IPS-20b (cell line): ENCODE data around the gene SUSD3.

Experiments used
- H3K27ac ChIP-seq: one replicate; pipeline ENCODE4 v1.5.1; 2013; ENCODE audit warnings: low read length
- H3K27me3 ChIP-seq: 2 replicates; pipeline ENCODE4 v1.6.1; 2013; ENCODE audit warnings: mild to moderate bottlenecking, low read length, inconsistent platforms; ENCODE audit not compliant: insufficient read depth
- H3K36me3 ChIP-seq: 2 replicates; pipeline ENCODE4 v1.6.1; 2013; ENCODE audit warnings: low read depth, mild to moderate bottlenecking, inconsistent platforms, low read length, moderate library complexity; ENCODE audit not compliant: insufficient read depth
- H3K4me1 ChIP-seq: 2 replicates; pipeline ENCODE4 v1.6.1; 2013; ENCODE audit warnings: mild to moderate bottlenecking, control low read depth, inconsistent platforms, low read length, moderate library complexity; ENCODE audit not compliant: insufficient read depth
- H3K4me3 ChIP-seq: 2 replicates; pipeline ENCODE4 v1.5.1; 2013; ENCODE audit warnings: mild to moderate bottlenecking, low read length, inconsistent platforms
- H3K9ac ChIP-seq: 2 replicates; pipeline ENCODE4 v1.6.1; 2013; ENCODE audit warnings: low read depth, mild to moderate bottlenecking, inconsistent platforms, low read length, moderate library complexity
- H3K9me3 ChIP-seq: 2 replicates; pipeline ENCODE4 v1.6.1; 2013; ENCODE audit warnings: mild to moderate bottlenecking, low read depth, low read length, inconsistent platforms; ENCODE audit not compliant: insufficient read depth

Gene SUSD3

DNA sequence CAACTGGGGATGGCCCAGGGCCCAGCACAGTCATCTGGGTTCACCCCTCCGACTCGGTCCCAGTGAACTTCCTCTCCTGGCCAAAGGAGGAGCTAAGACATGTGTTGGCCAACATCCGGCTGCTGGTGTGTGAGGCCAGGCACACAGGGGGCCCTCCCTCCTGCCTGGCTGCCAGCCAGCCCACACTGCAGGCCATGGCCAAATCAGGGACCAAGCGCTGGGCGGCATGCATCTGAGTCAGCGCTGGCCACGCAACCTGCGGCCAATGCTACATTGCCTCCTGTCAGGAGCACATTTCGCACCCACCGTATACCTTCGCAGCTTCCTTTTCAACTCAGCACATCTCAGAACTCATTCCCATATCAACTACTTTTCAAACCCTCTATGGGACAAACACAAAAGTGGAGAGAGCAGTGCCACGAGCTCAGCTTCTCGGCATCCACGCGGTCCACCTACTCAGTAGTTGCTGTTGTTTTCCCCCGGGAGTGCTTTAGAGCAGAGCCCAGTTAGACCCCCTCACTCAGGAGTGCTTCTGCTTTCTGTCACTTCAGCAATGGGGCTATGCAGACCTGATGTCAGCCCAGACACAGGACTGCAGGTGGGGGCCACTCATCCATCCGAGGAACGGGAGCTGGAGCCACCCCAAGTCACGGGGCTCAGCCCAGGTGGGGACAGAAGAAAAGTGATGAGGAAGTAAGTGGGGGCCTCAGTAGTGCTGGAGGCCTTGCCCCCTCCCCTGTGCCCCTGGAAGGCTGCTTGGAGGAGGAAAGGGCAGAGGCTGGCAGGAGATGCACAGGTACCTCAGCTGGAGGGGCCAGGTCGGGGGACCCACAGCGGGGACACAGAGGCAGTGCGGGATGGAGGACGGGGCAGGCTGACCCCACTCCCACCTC lies 61.7 kb downstream of the SUSD3 start:
- no peak overlapping the region for H3K9ac ChIP-seq
- H3K9me3 ChIP-seq: no peaks in the 10 kb centered on the region
- peaks cover 10% of the 10 kb centered on the region; the same call in 1 of the 2 replicates for H3K4me1 ChIP-seq
- peaks cover 8% of the 10 kb centered on the region; the same call in 1 of the 2 replicates for H3K36me3 ChIP-seq
- no peak overlapping the region for H3K4me3 ChIP-seq
- H3K27me3 ChIP-seq: no peaks in the 10 kb centered on the region
- H3K27ac ChIP-seq: no peak overlapping the region

DNA sequence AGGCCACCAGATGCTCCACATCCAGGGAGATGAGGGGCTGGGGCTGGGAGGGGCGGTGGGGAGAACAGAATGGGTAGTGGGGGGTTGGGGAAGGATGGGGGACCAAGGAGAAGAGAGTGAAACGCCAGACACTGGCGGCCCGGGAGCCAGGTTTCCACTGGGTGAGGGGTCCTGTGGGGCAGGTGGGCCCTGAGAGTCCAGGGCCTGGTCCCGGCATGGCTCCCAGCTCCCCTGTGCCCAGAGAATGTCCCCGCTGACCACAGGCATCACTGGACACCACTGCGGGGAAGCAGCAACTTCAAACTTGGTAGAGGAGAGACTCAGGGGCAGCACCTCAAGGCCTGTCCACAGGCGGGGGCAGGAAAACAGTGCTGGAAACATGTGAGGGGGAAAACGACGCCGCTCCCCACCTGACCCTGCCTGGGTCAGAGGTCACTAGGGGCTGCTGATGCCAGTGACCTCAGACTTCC lies 62.4 kb downstream of the SUSD3 start:
- Histone ChIP-seq H3K4me3 (no peak overlapping the region), H3K9me3 (no peaks in the 10 kb centered on the region), H3K36me3 (peaks cover 10% of the 10 kb centered on the region; the same call in 1 of the 2 replicates), H3K9ac (no peak overlapping the region), H3K27me3 (no peaks in the 10 kb centered on the region), H3K4me1 (peaks cover 10% of the 10 kb centered on the region; the same call in 1 of the 2 replicates), H3K27ac (no peak overlapping the region)

DNA sequence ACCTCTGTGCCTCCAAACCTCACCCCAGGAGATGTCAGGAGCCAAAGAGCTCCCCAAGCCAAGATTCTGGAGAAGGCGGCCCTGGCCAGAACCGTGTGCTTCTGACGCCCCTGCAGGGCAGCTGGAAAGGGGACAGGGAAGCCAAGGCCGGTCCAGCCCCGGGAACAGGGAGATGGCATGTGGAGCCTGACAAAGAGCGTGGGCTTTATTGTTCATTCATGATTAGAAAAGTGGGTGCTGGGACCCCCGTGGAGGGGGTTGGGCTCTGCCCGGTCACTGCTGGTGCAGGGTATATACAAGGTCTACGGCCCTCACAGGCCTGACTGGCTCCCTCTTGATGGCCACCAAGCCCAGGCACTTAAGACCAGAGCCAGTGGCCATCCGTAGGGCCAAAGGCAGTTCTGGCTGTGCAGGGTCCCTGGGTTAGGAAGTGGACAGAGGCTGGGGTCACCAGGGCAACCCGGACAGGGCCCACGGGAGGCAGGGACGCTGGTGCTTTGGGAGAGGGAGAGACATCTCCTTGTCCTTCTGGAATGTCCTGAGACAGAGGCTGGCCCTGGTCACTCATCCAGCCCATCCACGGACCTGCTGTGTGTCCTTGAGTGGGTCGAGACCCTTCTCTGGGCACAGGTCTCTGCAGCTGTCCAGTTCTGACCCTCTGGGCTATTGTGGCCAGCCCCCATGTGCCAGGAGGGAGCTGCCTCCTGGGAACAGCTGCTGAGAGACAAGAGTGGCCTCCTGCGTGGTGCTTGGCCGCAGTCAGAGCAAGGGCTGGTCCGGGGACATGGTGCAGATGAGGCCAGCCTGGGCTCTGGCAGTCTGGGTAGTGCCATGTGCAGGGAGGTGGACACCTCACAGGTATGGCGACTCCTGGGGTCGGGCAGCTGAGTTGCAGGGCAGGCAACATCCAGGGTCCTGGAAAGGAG lies 63.1 kb downstream of the SUSD3 start:
- Histone ChIP-seq H3K27ac (no peak overlapping the region), H3K36me3 (peaks cover 10% of the 10 kb centered on the region; the same call in 1 of the 2 replicates), H3K9ac (no peak overlapping the region), H3K4me3 (no peak overlapping the region), H3K27me3 (no peaks in the 10 kb centered on the region), H3K9me3 (no peaks in the 10 kb centered on the region), H3K4me1 (peaks cover 3% of the 10 kb centered on the region; the same call in 1 of the 2 replicates)

DNA sequence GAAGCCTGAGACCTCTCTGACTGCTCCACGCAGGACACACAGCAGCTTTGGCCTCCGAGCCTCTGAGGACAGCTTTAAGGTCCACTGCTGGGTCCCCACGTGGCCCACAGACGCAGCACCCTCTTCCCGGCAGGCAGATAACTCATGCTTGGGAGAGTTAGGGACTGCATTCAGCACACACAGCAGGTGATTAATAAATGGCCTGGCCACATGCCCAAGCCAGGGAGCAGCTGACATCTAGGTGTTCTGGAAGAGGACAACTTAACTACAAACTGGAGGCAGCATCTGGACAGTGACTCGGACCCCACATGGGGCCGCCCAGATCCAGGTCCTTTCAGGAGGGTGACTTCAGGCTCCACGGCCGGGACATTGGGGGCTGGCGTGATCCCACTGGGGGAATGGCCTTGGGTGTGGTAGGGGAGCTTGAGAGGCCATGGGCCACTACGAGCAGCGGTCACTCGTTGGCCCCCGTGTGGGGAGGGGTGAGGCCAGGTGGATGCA lies 64.3 kb downstream of the SUSD3 start:
- Histone ChIP-seq H3K9ac (no peak overlapping the region), H3K4me3 (no peak overlapping the region), H3K9me3 (no peaks in the 10 kb centered on the region), H3K27me3 (no peaks in the 10 kb centered on the region), H3K27ac (no peak overlapping the region), H3K36me3 (peaks cover 10% of the 10 kb centered on the region; the same call in 1 of the 2 replicates), H3K4me1 (no peaks in the 10 kb centered on the region; the same call in 1 of the 2 replicates)

DNA sequence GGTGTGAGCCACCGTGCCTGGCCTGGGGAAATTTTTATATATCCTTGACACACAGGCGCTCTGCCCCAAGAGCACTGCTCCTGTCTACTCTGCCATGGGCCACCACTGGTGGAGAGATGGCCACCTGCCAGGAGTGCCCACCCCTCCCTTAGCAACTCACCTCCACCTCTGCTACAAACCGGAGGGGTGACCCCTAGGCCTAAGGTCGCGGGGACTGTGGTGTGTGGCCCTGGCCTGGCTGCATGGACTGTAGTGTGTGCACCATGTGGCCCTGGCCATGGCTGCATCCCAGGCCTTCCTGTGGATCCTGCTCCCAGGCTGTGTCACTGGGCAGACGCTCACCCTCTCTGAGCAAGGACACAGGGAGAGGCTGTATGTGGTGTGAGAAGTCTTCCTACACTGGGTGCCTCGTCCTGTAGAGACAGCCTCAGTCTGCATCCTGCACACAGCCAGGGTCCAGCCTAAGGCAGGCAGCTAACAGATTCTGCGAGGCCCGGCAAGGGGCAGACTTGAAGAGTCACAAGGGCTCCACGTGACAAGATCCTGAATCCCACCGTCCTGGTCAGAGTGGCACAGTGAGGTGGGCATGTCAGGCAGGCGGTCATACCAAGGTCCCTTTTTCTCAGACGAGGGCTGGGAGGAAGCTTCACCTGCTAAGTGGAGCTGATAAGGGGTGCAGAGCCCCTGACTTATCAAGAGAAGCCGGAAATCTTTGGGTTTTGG lies 65.2 kb downstream of the SUSD3 start:
- Histone ChIP-seq H3K27ac (no peak overlapping the region), H3K4me1 (no peaks in the 10 kb centered on the region; the same call in 1 of the 2 replicates), H3K36me3 (peaks cover 10% of the 10 kb centered on the region; the same call in 1 of the 2 replicates), H3K9me3 (no peaks in the 10 kb centered on the region), H3K4me3 (no peak overlapping the region), H3K9ac (no peak overlapping the region), H3K27me3 (no peaks in the 10 kb centered on the region)

DNA sequence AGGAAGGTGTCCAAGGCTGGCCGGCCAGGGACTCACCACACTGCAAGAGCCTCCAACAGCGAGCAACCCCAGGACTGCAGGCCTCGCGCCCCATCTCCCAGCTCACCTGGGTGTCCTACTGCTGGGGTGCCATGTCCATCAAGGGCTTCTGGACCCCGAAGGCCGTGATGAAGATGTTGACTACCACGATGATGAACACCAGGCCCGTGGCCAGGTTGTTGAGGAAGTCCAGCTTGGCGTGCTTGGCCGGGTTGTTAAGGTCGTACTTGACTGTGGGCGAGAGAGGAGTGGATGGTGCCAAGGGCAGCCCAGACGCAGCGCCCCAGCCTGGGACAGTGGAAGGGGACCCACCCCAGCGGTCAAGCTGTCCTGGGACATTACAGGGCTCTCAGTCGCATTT lies 66.3 kb downstream of the SUSD3 start:
- Histone ChIP-seq H3K9me3 (no peaks in the 10 kb centered on the region), H3K9ac (no peak overlapping the region), H3K4me3 (no peak overlapping the region), H3K4me1 (no peaks in the 10 kb centered on the region; the same call in 1 of the 2 replicates), H3K27me3 (no peaks in the 10 kb centered on the region), H3K36me3 (peaks cover 10% of the 10 kb centered on the region; the same call in 1 of the 2 replicates), H3K27ac (no peak overlapping the region)

DNA sequence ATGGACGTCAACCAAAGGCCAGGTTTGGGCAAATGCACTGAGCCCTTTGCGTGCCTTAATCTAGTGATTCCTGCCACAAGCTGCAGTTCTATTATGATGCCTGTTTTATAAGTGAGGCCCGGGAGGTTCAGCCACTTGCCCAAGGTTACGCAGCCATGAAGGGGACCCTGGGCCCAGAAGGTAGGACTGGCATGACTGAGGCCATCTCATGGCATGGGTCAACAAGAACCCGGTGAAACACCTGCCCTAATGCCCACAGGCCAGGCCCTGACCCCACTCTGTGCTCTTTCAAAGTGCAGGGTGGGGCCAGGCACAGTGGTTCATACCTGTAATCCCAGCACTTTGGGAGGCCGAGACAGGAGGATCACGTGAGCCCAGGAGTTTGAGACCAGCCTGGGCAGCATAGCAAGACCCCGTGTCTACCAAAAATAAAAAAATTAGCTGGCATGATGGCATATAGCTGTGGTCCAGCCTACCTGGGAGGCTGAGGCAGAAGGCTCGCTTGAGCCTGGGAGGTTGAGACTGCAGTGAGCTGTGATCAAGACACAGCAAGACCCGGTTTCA lies 66.9 kb downstream of the SUSD3 start:
- Histone ChIP-seq H3K9me3 (no peaks in the 10 kb centered on the region), H3K4me1 (no peaks in the 10 kb centered on the region; the same call in 1 of the 2 replicates), H3K4me3 (no peak overlapping the region), H3K36me3 (peaks cover 10% of the 10 kb centered on the region; the same call in 1 of the 2 replicates), H3K27me3 (no peaks in the 10 kb centered on the region), H3K9ac (no peak overlapping the region), H3K27ac (no peak overlapping the region)

DNA sequence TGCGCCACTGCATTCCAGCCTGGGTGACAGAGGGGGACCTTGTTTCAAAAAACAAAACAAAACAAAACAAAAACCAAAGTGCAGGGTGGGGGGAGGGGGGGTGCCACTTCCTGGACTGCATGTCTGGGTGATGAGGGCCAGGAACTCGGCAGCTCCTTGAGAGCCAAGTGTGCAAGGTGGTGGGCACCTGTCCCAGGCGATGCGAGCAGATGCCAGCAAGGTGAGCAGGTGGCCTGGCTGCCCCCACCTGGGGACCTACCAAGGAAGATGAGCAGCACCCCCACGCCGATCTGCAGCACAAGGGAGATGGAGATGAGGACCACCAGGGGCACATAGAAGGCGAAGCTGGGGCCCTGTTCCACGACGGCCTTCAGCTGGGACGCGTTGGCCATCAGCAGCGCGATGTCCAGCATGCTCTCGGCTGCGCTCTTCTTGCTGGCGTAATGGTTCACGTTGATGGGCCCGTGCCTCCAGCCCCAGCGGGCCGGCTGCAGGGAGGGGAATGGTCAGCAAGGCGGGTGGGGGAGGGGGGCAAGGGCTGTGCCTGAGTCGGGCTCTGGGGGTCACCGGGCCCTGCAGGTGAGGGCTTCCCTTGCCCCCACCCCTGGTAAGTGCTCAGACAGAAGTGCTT lies 67.8 kb downstream of the SUSD3 start:
- Histone ChIP-seq H3K4me3 (no peak overlapping the region), H3K4me1 (no peaks in the 10 kb centered on the region; the same call in 1 of the 2 replicates), H3K27ac (no peak overlapping the region), H3K9me3 (no peaks in the 10 kb centered on the region), H3K27me3 (no peaks in the 10 kb centered on the region), H3K36me3 (peaks cover 10% of the 10 kb centered on the region; the same call in 1 of the 2 replicates), H3K9ac (no peak overlapping the region)

DNA sequence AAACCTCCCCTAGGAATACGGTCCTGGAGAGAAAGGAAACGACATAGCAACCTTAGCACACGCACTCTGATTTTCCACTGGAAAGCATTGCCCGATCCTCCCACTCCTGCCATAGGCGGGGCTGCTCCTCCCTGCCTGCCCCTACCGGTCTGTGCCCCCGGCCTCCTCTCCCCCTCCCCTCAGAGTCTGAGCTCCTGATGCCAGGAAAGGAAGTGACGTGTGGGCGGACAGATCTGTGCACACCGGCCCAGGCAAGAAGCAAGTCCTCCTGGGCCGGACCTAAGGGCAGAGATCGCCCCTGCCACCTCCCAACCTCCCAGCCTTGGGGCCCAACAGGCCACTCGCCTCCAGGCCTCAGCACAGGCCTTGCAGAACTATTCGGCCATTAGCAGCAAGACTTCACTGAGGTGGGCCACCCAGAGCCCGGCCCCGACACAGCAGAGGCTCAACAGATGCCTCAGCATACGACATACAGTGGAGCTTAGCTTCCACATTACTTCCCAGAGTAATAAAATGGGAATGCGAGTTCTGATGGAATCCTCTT lies 68.4 kb downstream of the SUSD3 start:
- H3K27ac ChIP-seq: no peak overlapping the region
- H3K27me3 ChIP-seq: no peaks in the 10 kb centered on the region
- no peaks in the 10 kb centered on the region for H3K9me3 ChIP-seq
- no peaks in the 10 kb centered on the region; the same call in 1 of the 2 replicates for H3K4me1 ChIP-seq
- no peak overlapping the region for H3K9ac ChIP-seq
- no peak overlapping the region for H3K4me3 ChIP-seq
- H3K36me3 ChIP-seq: peaks cover 10% of the 10 kb centered on the region; the same call in 1 of the 2 replicates

DNA sequence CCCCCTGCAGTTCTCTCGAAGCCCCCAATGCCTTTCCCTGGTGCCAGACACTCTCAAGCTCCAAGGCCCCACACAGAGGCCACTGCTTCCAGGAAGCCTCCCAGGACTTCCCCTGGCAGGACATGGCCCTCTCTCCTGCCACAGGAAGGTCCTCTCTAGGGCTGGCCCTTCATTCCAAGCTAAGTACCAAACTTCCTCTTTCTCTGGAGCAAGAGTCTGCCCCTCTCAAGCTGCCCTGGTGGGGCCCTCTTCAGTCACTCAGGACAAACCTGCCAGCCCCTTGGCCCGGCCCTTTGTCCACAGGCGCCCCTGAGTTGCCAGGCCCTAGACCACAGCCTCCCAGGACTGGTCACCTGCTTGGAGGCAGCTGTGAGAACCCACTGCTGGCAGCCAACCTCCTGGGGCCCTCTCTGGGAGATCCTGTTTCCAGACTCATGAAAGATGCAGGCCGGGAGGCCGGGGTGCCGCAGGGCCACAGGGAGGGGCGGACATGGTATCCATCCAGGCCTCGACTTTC lies 69.0 kb downstream of the SUSD3 start:
- H3K27ac ChIP-seq: no peak overlapping the region
- no peak overlapping the region for H3K9ac ChIP-seq
- H3K4me1 ChIP-seq: no peaks in the 10 kb centered on the region; the same call in 1 of the 2 replicates
- no peak overlapping the region for H3K4me3 ChIP-seq
- no peaks in the 10 kb centered on the region for H3K9me3 ChIP-seq
- no peaks in the 10 kb centered on the region for H3K27me3 ChIP-seq
- H3K36me3 ChIP-seq: peaks cover 10% of the 10 kb centered on the region; the same call in 1 of the 2 replicates
